Inflammatory macrophage treated with lipopolysaccharide for 4 hours (primary cell): ENCODE results near the gene FAXDC2.

ENCODE experiments used
- DNase-seq: peaks from one replicate; pipeline ENCODE4 v3.0.0-alpha.2; 2020

FAXDC2 gene

DNA sequence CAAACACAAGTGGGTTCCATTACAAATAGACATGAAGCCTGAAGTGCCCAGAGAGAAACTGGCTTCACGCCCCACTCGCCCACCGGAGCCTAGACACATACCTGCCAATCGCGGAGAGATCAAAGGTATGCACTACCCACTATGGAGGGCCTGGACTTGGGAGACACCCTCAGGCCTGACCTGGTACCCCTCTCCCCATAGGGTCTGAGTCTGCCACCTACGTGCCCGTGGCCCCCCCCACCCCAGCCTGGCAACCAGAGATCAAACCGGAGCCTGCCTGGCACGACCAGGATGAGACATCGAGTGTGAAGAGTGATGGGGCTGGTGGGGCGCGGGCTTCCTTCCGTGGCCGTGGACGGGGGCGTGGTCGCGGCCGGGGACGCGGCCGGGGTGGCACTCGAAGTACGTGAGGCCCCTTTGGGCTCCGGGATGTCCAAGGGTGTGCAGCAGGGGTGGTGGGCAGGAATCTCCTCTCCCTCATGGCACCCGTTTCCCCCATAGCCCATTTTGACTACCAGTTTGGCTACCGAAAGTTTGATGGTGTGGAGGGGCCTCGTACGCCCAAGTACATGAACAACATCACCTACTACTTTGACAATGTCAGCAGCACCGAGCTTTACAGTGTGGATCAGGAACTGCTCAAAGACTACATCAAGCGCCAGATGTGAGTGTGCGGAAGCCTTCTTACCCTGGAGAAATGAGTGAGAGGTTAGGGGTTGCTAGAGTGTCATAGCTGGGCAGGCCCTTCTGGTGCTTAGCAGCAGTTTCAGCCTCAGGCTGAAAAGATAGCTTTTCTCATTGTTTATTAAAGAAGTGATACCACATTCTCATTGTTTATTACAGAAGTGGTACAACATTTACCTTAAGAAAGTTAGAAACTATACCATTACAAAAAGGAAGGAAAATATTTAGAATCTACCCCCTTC lies 56.5 kb downstream of the FAXDC2 start:
- no peak for DNase-seq

GRCh38 chr5:154791535-154791934 lies 58.9 kb downstream of the FAXDC2 start:
- DNase-seq = no peak

DNA sequence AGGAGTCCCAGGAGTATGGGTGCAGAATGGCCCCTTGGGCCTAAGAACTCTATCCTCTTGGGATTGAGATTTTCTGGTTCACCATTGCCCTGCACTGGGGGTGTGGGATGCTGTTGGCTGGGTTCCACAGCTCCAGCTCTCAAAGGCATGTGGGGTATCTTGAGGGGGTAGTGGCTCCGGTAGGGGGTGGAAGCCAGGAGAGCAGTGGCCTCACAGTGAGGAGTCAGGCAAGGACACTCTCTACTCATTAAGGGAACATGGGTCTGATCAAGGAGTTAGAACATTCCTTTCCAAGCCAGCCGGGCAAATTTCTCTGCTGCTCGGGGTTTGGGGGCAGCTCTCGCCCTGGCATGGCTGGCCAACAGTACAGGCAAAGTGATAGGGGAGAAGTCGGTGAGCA lies 62.2 kb downstream of the FAXDC2 start:
- no peak for DNase-seq

DNA sequence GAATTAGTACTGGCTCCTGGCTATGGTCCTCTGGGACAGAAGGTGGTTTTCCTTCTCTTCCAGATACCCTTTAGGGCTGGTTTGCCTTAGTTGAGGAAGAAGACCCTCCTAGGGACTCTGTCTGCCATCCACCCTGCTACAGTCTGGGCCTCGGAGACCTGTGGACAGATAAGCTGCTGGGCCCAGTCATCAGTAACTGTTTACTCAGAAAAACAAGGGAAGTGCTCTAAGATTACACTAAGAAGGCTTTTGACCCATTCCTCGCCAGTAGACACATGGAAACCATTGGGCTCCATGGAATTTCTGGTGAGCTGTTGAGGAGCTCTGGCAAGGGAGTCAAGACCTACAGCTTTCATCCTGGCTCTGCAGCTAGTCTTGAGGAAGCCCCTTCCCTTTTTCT lies 64.0 kb downstream of the FAXDC2 start:
- no peak for DNase-seq

- no peak for DNase-seq
These were observed 65.5 kb downstream of the FAXDC2 start for GRCh38 chr5:154784856-154785255.

- no peak for DNase-seq
These were observed 66.5 kb downstream of the FAXDC2 start for GRCh38 chr5:154783774-154784460.

GRCh38 chr5:154782812-154783592 lies 67.4 kb downstream of the FAXDC2 start:
- no peak for DNase-seq

GRCh38 chr5:154782326-154782725 lies 68.1 kb downstream of the FAXDC2 start:
- DNase-seq = no peak

- no peak for DNase-seq
These were observed 70.3 kb downstream of the FAXDC2 start for GRCh38 chr5:154780128-154780527.

DNA sequence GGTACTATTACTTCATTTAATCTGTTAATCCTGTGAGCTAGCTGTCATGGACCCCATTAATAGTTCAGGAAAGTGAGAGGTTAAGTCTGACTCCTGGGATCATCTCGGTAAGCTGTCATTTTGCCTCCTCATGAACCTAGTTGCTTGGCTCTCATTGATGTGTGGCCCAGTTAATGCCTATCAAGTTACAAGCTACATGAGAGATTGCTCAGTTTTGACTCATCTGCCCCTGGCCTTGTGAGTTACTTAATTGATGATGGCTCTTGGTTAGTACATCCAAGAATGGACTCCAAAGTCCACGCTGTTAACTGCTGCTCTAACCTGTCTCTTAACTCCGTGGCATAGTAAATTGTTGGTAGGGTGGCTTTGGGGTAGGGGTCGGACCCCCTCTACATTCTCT lies 71.3 kb downstream of the FAXDC2 start:
- peak; percentile 36 for DNase-seq

- peak; percentile 30 for DNase-seq
These were observed 71.9 kb downstream of the FAXDC2 start for GRCh38 chr5:154778534-154778933.

- DNase-seq = peak; percentile 21
These were observed 74.2 kb downstream of the FAXDC2 start for GRCh38 chr5:154776167-154776566.

GRCh38 chr5:154773326-154773725 lies 77.1 kb downstream of the FAXDC2 start:
- no peak for DNase-seq

DNA sequence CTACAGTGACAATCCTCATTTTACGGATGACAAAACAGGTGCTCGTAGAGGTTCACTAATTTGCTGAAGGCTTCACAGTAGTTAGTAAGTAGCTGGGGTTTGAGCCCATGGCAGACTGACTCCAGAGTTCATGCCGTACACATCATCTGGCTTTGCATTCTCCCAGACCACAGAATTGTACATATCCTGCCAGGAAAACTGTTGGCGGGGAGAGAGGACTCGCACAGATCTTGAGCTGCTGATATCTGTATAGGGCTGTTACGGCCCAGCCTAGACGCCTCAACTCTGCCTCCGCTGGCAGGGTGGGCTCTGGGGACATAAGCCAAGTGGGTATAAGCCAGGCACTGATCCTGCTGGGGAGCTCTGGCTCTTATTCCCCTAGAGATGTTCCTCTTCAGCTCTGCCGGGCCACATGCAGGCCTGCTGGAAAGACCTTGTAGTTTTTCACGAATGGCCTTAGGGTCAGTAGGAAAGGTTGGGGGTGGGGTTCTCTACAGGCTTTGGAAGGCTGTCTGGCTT lies 79.0 kb downstream of the FAXDC2 start:
- DNase-seq = no peak

GRCh38 chr5:154770111-154770510 lies 80.3 kb downstream of the FAXDC2 start:
- DNase-seq = peak; percentile 31
